ENCODE results near the gene SYNGR2. TPM values are rescaled to one million over a fixed set of nuclear protein-coding genes. Genes with fewer than 3 reads are reported as not detected.

SYNGR2 gene
- total and polyA plus RNA-seq, 2 donors (not counting 3 experiments of a cell fraction or from before 2014, with no cell fraction given) = 65.9 to 281 TPM

GRCh38 chr17:78120537-78120936 is 47.8 kb upstream of the SYNGR2 start:
- H3K4me1 ChIP-seq (ENCODE audit: control insufficient read depth, extremely low read depth, insufficient read depth, low read length) = no peaks in the 10 kb centered on the region
- CTCF ChIA-PET = interaction anchor here (1.2 to 4.8 kb wide), 2 partner anchors 56 to 130 kb away, joined by 3 to 17 read pairs; no protein-coding TSS in a partner anchor
- no peak for TF ChIP-seq MYC (IDR thresholded peaks at IDR 0.05; ENCODE audit: low read depth, low read length)
- TF ChIP-seq MAX (IDR thresholded peaks at IDR 0.05; ENCODE audit: insufficient read depth, insufficient read length) = no peak

GRCh38 chr17:78120971-78121800 is 47.2 kb upstream of the SYNGR2 start:
- H3K27me3 ChIP-seq (ENCODE audit: control insufficient read depth in 2 of 2, insufficient read depth in 2 of 2, low read length in 2 of 2) = no peaks in the 10 kb centered on the region
- FAIRE-seq (no peak), DNase-seq (ENCODE audit: low read depth, low spot score) (no peak)
- H3K79me2 ChIP-seq (ENCODE audit: control insufficient read depth, insufficient read depth, low read length) = no peaks in the 10 kb centered on the region
- no peak overlapping the region for H3K4me3 ChIP-seq (replicated peaks in 1 of 3; ENCODE audit: insufficient read depth in 1 of 3, low read depth in 1 of 3, low read length in 3 of 3)
- no peak overlapping the region for H3K4me2 ChIP-seq (ENCODE audit: insufficient read depth, low read length)
- H4K20me1 ChIP-seq (replicated peaks; ENCODE audit: control insufficient read depth, extremely low read depth, insufficient read depth, low read length) = no peaks in the 10 kb centered on the region
- no peaks in the 10 kb centered on the region for H3K9me3 ChIP-seq (replicated peaks; ENCODE audit: control insufficient read depth, insufficient read depth, low read length)
- H2AFZ ChIP-seq (ENCODE audit: low read depth, low read length) = no peak overlapping the region
- no peaks in the 10 kb centered on the region for H3K4me1 ChIP-seq (ENCODE audit: control insufficient read depth, extremely low read depth, insufficient read depth, low read length)
- H3K9ac ChIP-seq (replicated peaks; ENCODE audit: extremely low read depth, insufficient read depth, low read length) = no peak overlapping the region
- no peak overlapping the region for H3K27ac ChIP-seq (ENCODE audit: insufficient read depth, low read depth, low read length)
- dilution Hi-C loops (cut with MboI; ENCODE audit: extremely low pct_ligation_motif_present, low sequenced_read_pairs) = no loop called here
- ChIA-PET POLR2A (no interaction called here), CTCF (interaction anchor here (1.2 to 4.8 kb wide), 3 partner anchors 8 to 130 kb away, joined by 3 to 17 read pairs (median 5); no protein-coding TSS in a partner anchor)
- no TSS peak for BruUV-seq (replicated peaks)
- no peaks in the 10 kb centered on the region for H3K9me1 ChIP-seq (replicated peaks; ENCODE audit: control insufficient read depth, extremely low read depth, insufficient read depth, low read length)
- H3K36me3 ChIP-seq (ENCODE audit: control insufficient read depth in 2 of 2, extremely low read depth in 1 of 2, insufficient read depth in 2 of 2, low read length in 2 of 2) = peaks cover 0 to 14% of the 10 kb centered on the region in 2 experiments
- TF ChIP-seq POLR2A (IDR thresholded peaks at IDR 0.05; ENCODE audit: low read depth, low read length) (no peak), MYC (IDR thresholded peaks at IDR 0.05; ENCODE audit: low read depth, low read length) (no peak)
- intact Hi-C loops (cut with micrococcal nuclease) = no loop called here

More at GRCh38 chr17:78120537-78120936, 47.8 kb upstream of the SYNGR2 start:
- Histone ChIP-seq H3K36me3 (ENCODE audit: control insufficient read depth in 2 of 2, extremely low read depth in 1 of 2, insufficient read depth in 2 of 2, low read length in 2 of 2) (peaks cover 0 to 14% of the 10 kb centered on the region in 2 experiments), H2AFZ (ENCODE audit: low read depth, low read length) (no peak overlapping the region), H3K27me3 (ENCODE audit: control insufficient read depth in 2 of 2, insufficient read depth in 2 of 2, low read length in 2 of 2) (no peaks in the 10 kb centered on the region), H3K9me1 (replicated peaks; ENCODE audit: control insufficient read depth, extremely low read depth, insufficient read depth, low read length) (no peaks in the 10 kb centered on the region), H3K4me2 (ENCODE audit: insufficient read depth, low read length) (no peak overlapping the region), H3K4me3 (replicated peaks in 1 of 3; ENCODE audit: insufficient read depth in 1 of 3, low read depth in 1 of 3, low read length in 3 of 3) (no peak overlapping the region), H3K27ac (ENCODE audit: insufficient read depth, low read depth, low read length) (no peak overlapping the region), H3K79me2 (ENCODE audit: control insufficient read depth, insufficient read depth, low read length) (no peaks in the 10 kb centered on the region), H3K9ac (replicated peaks; ENCODE audit: extremely low read depth, insufficient read depth, low read length) (no peak overlapping the region), H4K20me1 (replicated peaks; ENCODE audit: control insufficient read depth, extremely low read depth, insufficient read depth, low read length) (no peaks in the 10 kb centered on the region), H3K9me3 (replicated peaks; ENCODE audit: control insufficient read depth, insufficient read depth, low read length) (no peaks in the 10 kb centered on the region)
- BruUV-seq (replicated peaks) = no TSS peak
- DNase-seq (ENCODE audit: low read depth, low spot score) = no peak
- intact Hi-C loops (cut with micrococcal nuclease) = no loop called here
- dilution Hi-C loops (cut with MboI; ENCODE audit: extremely low pct_ligation_motif_present, low sequenced_read_pairs) = no loop called here
- POLR2A ChIA-PET = no interaction called here
- FAIRE-seq = no peak

Measured in endothelial cell of umbilical vein (primary cell).